H1 (cell line): ENCODE results near the gene IQCE. TPM values are rescaled to one million over a fixed set of nuclear protein-coding genes. Genes with fewer than 3 reads are reported as not detected.

Experiments used
- ATF2 ChIP-seq: IDR thresholded peaks from 2 replicates; pipeline ENCODE4 v1.6.1; 2012; ENCODE audit warnings: low read length, inconsistent platforms
- TCF12 ChIP-seq: IDR thresholded peaks from 2 replicates; pipeline ENCODE4 v1.6.1; 2011; ENCODE audit warnings: low read depth, mild to moderate bottlenecking, low read length
- polyA plus RNA-seq, 7 experiments: library from polyadenylated mRNA; depleted of rRNA in 3 of 7; stranded (reverse) in 5 of 7; unstranded in 2 of 7; fragments of >200 nt in 5 of 7; fragments of 200-250 nt in 2 of 7; gene quantifications; 1 replicate in 5 of 7; 2 replicates in 1 of 7; 4 replicates in 1 of 7; pipeline versions ENCODE4 v1.2.1 to v1.2.3, GENCODE V29; 2011 to 2013; ENCODE audit warnings: missing spikeins in 2 of 7, mixed read lengths in 2 of 7
- total RNA-seq: library from RNA; stranded (reverse); fragmentation: NEBNext Ultra II Directional; extraction: Animal tissue kit (Norgen Biotek cat#: 25700); gene quantifications from 2 replicates; pipeline ENCODE4 v1.2.1, GENCODE V29; 2021

IQCE gene
- total and polyA plus RNA-seq, 2 of the 8 experiments (the other 6 are each of a cell fraction or from before 2014, with no cell fraction given) = 2.2 to 4.9 TPM

- TF ChIP-seq ATF2 (no peak), TCF12 (no peak)
These were observed 16.5 kb upstream of the IQCE start (continued) for GRCh38 chr7:2542011-2542915.
